Uterus (tissue), 4 donors: ENCODE results near the gene MAN2C1. TPM values are rescaled to one million over a fixed set of nuclear protein-coding genes. Genes with fewer than 3 reads are reported as not detected.

Experiments used
- DNase-seq, 2 donors: peaks; one replicate each; pipeline ENCODE4 v3.0.0-alpha.2; 2019 to 2020
- H3K27ac ChIP-seq, 2 donors: fragments of 200-600 bp; sonication (generic); 1 replicate in 1 of 2; 2 replicates in 1 of 2; pipeline ENCODE4 v1.5.1; 2016 to 2018
- H3K27me3 ChIP-seq, 2 donors: fragments of 200-600 bp; sonication (generic); one replicate each; pipeline ENCODE4 v1.5.1; 2018 to 2019; ENCODE audit warnings: control low read depth in 1 of 2
- H3K36me3 ChIP-seq, 2 donors: fragments of 200-600 bp; sonication (generic); one replicate each; pipeline ENCODE4 v1.5.1; 2019; ENCODE audit warnings: control low read depth in 1 of 2
- H3K4me1 ChIP-seq, 2 donors: fragments of 200-600 bp; sonication (generic); one replicate each; pipeline ENCODE4 v1.5.1; 2018 to 2019; ENCODE audit warnings: control low read depth in 1 of 2
- H3K4me3 ChIP-seq, 2 donors: fragments of 200-600 bp; sonication (generic); 1 replicate in 1 of 2; 2 replicates in 1 of 2; pipeline ENCODE4 v1.5.1; 2018 to 2019; ENCODE audit warnings: mild to moderate bottlenecking in 1 of 2
- H3K9me3 ChIP-seq, 2 donors: fragments of 200-600 bp; sonication (generic); one replicate each; pipeline ENCODE4 v1.5.1; 2019; ENCODE audit warnings: control low read depth in 1 of 2
- POLR2A ChIP-seq, 2 donors: fragments of 450-650 bp; IDR thresholded peaks; one replicate each; pipeline ENCODE4 v1.6.1; 2016; ENCODE audit warnings: antibody characterized with exemption in 2 of 2, mild to moderate bottlenecking in 1 of 2, moderate library complexity in 1 of 2
- intact Hi-C: fragments of 100-400 bp; cut with DNase I; formaldehyde crosslinking; loops from one replicate; pipeline ENCODE4 v1.15.1; 2023; ENCODE audit warnings: low total_unique reads
- total RNA-seq, 4 donors: library from RNA; depleted of rRNA in 3 of 4; stranded (reverse); fragments of >200 nt in 3 of 4; gene quantifications; one replicate each; pipeline versions ENCODE4 v1.1.0 to v1.2.4, GENCODE V29; 2014 to 2023
- TF ChIP-seq, protein P1 (sequence below), 4 experiments: fragments of 200-600 bp in 2 of 4; fragments of 450-650 bp in 2 of 4; sonication (generic) in 2 of 4; IDR thresholded peaks; one replicate each; pipeline ENCODE4 v1.5.1; 2016 to 2019; ENCODE audit warnings: antibody characterized with exemption in 4 of 4, mild to moderate bottlenecking in 2 of 4, moderate library complexity in 1 of 4
- donor health status: DM: yes; HTN: yes; CAD: no.

Gene MAN2C1
- total RNA-seq, 4 donors from 2014 or later, result 154 to 330 (median 180) TPM

DNA sequence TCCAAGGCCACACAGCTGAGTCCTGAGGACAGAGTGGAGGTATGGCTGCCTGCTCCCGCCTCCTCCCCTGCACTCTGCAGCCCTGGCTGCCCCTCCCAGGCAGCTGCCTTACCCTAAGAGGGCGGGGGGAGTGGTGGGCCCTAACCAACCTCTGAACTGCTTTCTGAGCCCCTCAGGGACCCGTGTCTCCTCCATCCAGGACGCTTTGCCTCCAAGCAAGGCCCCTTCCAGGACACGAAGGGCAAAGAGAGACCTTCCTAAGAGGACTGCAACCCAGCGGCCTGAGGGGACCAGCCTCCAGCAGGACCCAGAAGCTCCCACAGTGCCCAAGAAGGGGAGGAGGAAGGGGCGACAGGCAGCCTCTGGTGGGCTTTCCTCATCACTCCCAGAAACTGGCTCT lies 14.0 kb downstream of the MAN2C1 start:
- no peak overlapping the region for H3K27ac ChIP-seq
- TF ChIP-seq POLR2A (IDR thresholded peaks at IDR 0.05), result no peak
- TF ChIP-seq, protein P1, sequence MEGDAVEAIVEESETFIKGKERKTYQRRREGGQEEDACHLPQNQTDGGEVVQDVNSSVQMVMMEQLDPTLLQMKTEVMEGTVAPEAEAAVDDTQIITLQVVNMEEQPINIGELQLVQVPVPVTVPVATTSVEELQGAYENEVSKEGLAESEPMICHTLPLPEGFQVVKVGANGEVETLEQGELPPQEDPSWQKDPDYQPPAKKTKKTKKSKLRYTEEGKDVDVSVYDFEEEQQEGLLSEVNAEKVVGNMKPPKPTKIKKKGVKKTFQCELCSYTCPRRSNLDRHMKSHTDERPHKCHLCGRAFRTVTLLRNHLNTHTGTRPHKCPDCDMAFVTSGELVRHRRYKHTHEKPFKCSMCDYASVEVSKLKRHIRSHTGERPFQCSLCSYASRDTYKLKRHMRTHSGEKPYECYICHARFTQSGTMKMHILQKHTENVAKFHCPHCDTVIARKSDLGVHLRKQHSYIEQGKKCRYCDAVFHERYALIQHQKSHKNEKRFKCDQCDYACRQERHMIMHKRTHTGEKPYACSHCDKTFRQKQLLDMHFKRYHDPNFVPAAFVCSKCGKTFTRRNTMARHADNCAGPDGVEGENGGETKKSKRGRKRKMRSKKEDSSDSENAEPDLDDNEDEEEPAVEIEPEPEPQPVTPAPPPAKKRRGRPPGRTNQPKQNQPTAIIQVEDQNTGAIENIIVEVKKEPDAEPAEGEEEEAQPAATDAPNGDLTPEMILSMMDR (IDR thresholded peaks at IDR 0.05), result no peak
- intact Hi-C loops, result no loop called here
- H3K4me1 ChIP-seq, result no peaks in the 10 kb centered on the region
- H3K9me3 ChIP-seq, result no peaks in the 10 kb centered on the region
- H3K36me3 ChIP-seq, result no peaks in the 10 kb centered on the region
- H3K4me3 ChIP-seq, result no peak overlapping the region
- H3K27me3 ChIP-seq, result no peaks in the 10 kb centered on the region
- DNase-seq, result no peak

DNA sequence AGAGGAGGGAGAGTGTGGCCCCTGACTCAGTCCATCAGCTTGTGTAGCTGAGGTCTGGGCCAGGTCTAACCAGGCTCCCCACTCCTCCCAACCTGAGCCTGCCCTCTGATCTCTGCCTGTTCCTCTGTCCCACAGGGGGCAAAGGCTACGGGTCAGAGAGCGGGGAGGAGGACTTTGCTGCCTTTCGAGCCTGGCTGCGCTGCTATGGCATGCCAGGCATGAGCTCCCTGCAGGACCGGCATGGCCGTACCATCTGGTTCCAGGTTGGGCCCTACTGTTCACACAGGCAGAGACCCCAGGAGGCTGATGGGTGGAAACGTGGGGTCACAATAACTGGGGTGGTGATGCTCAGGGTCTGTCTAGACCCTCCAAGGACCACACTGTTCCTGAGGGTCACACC lies 14.8 kb downstream of the MAN2C1 start:
- no peak for TF ChIP-seq POLR2A (IDR thresholded peaks at IDR 0.05)
- TF ChIP-seq, protein P1 (IDR thresholded peaks at IDR 0.05), result no peak
- no peaks in the 10 kb centered on the region for H3K27me3 ChIP-seq
- H3K4me1 ChIP-seq, result peaks cover 0 to 4% of the 10 kb centered on the region in 2 donors
- H3K9me3 ChIP-seq, result no peaks in the 10 kb centered on the region
- intact Hi-C loops, result no loop called here
- no peak for DNase-seq
- H3K36me3 ChIP-seq, result no peaks in the 10 kb centered on the region
- H3K4me3 ChIP-seq, result no peak overlapping the region
- no peak overlapping the region for H3K27ac ChIP-seq

DNA sequence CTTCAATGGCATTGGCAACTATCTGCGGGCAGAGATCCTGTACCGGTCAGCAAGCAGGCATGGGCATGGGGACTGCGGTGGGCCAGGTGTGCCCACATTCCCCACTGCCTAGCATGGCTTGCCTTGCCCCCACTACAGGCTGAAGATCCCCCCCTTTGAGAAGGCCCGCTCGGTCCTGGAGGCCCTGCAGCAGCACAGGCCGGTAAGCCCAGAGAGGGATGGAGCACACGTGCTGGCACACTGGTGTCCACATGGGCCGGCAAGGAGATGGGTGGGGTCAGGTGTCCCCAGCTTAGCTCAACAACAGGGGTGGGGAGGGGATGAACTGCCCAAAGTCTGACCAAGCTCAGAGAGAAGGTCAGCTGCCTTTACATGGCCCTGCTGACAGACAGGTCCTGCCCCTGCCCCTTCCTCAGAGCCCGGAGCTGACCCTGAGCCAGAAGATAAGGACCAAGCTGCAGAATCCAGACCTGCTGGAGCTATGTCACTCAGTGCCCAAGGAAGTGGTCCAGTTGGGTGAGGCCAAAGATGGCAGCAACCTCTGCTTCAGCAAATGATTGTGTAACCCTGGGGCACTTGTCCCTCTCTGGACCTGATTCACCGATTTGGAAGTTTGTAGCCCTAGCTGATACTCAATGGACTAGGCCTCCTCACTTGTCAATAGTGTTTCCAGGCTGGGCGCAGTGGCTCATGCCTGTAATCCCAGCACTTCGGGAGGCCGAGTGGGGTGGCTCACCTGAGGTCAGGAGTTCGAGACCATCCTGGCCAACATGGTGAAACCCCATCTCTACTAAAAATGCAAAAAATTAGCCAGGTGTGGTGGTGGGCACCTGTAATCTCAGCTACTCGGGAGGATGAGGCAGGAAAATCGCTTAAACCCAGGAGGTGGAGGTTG lies 16.0 kb downstream of the MAN2C1 start:
- Histone ChIP-seq H3K36me3 (no peaks in the 10 kb centered on the region), H3K27me3 (no peaks in the 10 kb centered on the region), H3K27ac (no peak overlapping the region), H3K4me3 (no peak overlapping the region), H3K9me3 (no peaks in the 10 kb centered on the region), H3K4me1 (peaks cover 0 to 6% of the 10 kb centered on the region in 2 donors)
- TF ChIP-seq, protein P1 (IDR thresholded peaks at IDR 0.05), result no peak
- no peak for TF ChIP-seq POLR2A (IDR thresholded peaks at IDR 0.05)
- DNase-seq, result no peak
- intact Hi-C loops, result no loop called here

- TF ChIP-seq, protein P1 (IDR thresholded peaks at IDR 0.05), result no peak
- TF ChIP-seq POLR2A (IDR thresholded peaks at IDR 0.05), result no peak
- Histone ChIP-seq H3K27ac (no peak overlapping the region), H3K4me1 (peaks cover 0 to 6% of the 10 kb centered on the region in 2 donors), H3K9me3 (no peaks in the 10 kb centered on the region), H3K27me3 (no peaks in the 10 kb centered on the region), H3K36me3 (no peaks in the 10 kb centered on the region), H3K4me3 (no peak overlapping the region)
- no peak for DNase-seq
- intact Hi-C loops, result no loop called here
These were observed 17.6 kb downstream of the MAN2C1 start for GRCh38 chr15:75350601-75351361.
